GM20431 (cell line): ENCODE data around the gene MFGE8.
"Not testable (repeated sequence)": the region's sequence is repeated elsewhere in the genome, so short reads cannot be mapped to it uniquely, and the experiment has no call there.

Experiments used
- in situ Hi-C: fragments of 300-500 bp; cut with MseI, MboI; formaldehyde crosslinking; loops from one replicate; pipeline ENCODE4 v1.15.0; 2020; ENCODE audit warnings: low sequenced_read_pairs; ENCODE audit not compliant: unreplicated experiment

The MFGE8 gene

GRCh38 chr15:88913017-88913849, at the start of gene MFGE8:
TSS of gene MFGE8 (minus strand) at chr15:88913379. CDS start at chr15:88913319, 60 bp downstream.
- in situ Hi-C loops: no loop called here

- in situ Hi-C loops: no loop called here
These were observed 46.3 kb upstream of the MFGE8 start for GRCh38 chr15:88959445-88959844.

DNA sequence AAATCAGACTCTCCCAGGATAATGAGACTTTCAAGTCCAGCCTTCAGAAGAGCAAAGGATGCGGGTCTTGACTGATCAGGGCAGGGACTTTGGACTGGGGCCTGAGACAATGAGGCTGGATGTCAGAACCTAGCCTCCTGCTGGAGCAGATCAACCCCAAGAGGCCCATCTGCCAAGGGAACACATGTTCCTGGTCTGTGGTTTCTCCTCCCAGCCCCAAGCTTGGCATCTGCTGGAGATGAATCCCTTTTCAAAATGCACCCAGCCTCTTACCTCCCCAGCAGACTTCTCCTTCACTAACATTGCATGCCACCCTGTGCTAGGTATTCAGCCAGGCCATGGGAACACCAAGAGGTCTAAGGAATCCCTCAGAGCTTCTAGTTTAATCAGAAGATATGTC, 43.7 kb upstream of the MFGE8 start:
- in situ Hi-C loops: no loop called here

- in situ Hi-C loops: no loop called here
These were observed 43.1 kb upstream of the MFGE8 start for GRCh38 chr15:88956263-88956662.

- in situ Hi-C loops: no loop called here
These were observed 41.5 kb upstream of the MFGE8 start for GRCh38 chr15:88954431-88955277.

DNA sequence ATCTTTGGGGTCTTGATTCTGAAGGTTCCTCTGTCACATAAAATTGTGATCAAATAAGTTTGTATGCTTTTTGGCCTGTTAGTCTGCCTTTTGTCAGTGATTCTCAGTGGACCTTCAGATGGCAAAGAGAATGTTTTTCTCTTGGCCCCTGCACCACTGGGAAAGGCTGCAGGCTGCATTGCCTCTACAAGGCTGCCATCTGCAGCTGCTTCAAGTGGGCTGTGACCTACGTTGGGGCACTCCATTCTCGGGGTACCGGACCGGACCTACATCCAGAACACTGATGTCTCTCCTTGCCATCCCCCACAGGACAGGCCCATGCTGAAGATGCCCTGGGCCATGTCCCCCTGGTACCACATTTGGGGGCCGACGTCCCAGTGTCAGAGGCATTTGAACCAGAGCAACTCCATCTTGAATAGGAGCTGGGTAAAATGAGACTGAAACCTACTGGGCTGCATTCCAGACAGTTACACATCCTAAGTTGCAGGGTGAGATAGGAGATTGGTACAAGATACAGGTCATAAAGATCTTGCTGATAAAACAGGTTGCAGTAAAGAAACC, 37.5 kb upstream of the MFGE8 start:
- in situ Hi-C loops: no loop called here

- in situ Hi-C loops: no loop called here
These were observed 36.7 kb upstream of the MFGE8 start for GRCh38 chr15:88949734-88950400.

GRCh38 chr15:88940110-88940675, 27.0 kb upstream of the MFGE8 start:
- in situ Hi-C loops: no loop called here

DNA sequence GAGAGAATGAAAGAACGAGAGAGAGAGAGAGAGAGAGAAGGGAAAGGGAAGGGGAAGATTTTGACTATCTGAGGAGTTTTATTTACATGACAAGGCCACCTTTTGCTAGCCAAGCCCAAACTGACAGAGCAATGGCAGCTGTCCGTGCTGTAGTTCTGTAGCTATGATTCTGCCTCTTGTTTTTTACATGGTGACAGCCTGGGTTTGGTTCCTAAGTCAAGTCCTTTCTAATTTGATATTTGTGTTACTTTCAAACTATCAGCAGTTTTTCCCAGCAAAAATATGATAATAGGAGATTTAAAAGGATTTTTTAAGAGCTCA, 26.3 kb upstream of the MFGE8 start:
- in situ Hi-C loops: no loop called here

DNA sequence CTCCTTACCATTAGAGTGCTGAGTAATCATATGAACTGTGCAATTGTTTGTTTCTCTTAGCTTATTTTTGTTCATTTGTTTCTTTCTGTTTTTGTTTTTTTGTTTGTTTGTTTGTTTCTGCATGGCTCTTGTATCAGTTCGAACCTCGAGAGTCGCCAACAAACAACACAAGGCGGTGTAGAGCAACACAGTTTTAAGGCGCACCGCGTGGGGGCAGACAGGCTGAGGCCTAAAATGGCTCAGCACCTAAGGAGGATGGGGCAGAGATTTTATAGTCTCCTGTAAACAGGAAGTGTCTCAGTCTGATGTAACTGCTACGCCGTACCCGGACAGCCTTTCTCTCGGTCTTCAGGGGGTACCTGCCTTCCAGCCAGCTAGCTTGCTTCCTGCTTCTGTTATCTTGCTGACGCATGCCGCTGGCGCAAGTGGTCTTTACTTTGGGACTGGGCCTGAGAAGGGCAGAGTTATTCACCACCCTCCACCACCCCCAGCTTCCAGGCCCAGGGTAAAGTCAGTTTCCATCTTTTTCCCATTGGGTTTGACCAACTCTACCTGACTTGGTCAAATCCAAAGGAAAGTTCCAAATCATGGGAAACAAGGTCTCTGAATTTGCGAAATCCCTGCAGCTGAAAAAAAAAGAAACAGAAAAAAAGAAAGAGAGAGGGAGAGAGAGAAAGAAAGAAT, 25.8 kb upstream of the MFGE8 start:
- in situ Hi-C loops: no loop called here

DNA sequence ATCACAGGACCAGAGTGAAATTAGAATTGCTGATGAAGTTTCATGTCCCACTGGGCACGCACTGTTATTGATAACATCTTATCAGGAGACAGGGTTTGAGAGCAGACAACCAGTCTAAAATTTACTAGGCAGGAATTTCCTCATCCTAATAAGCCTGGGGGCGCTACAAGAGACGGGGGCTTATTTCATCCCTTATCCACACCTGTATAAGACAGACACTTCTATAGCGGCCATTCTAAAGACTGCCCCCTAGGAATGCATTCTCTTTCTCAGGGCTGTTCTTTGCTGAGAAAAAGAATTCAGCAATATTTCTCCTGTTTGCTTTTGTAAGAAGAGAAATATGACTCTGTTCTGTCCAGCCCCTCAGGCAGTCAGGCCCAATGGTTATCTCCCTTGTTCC, 21.3 kb upstream of the MFGE8 start:
- in situ Hi-C loops: not testable (repeated sequence)

- in situ Hi-C loops: no loop called here
These were observed 19.7 kb upstream of the MFGE8 start for GRCh38 chr15:88932875-88933330.

GRCh38 chr15:88932271-88932874, 19.2 kb upstream of the MFGE8 start:
- in situ Hi-C loops: no loop called here

- in situ Hi-C loops: no loop called here
These were observed 17.4 kb upstream of the MFGE8 start for GRCh38 chr15:88930579-88930978.

DNA sequence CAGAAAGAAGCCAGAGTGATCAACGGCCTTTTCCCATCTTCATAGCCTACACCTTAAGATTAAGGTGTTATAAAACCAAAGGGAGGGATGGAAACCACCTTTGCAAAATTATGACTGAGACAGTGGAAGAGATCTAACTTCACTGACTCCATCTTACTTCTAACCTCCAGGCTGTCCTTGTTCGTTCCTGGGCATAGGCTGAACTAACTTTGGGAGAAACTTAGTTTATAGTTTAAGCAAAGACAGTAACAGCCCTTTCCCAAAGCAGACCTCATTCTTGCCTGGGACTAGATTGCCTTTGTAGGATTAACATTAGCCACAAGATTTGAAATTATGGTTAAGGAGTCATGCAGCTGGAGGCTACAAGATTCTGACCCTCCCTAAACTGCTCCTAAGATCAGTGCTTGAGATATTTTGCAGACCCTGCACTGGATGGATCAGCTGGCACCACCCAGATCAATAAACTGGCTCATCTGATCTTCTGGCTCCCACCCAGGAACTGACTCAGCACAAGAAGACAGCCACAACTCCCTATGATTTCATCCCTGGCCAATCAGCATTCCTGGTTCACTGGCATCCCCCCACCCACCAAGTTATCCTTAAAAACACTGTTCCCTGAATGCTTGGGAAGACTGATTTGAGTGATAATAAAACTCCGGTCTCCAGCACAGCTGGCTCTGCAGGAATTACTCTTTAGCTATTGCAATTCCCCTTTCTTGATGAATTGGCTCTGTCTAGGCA, 16.3 kb upstream of the MFGE8 start:
- in situ Hi-C loops: not testable (repeated sequence)

- in situ Hi-C loops: not testable (repeated sequence)
These were observed 15.0 kb upstream of the MFGE8 start for GRCh38 chr15:88928192-88928591.

DNA sequence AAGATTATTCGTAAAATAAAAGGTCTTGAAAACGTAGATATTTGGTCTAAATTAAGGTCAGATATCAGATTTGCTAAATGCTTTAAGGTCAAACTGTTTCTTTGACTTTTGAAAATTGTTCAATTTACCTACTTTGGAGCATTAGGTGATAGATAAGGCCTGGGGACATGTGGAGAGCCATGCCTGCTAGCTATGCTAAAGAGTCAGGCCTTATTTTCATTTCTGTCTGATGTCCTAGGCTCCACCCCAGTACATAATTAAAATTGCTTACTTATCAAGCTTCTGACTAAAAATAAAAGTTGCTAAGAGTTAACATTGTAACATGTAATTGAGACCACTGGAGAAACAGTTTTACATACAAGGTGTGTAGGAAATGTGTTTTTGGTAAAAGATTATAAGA, 12.5 kb upstream of the MFGE8 start:
- in situ Hi-C loops: not testable (repeated sequence)

- in situ Hi-C loops: not testable (repeated sequence)
These were observed 7.8 kb upstream of the MFGE8 start for GRCh38 chr15:88920892-88921435.
